ENCODE results near the gene LMCD1. TPM values are rescaled to one million over a fixed set of nuclear protein-coding genes. Genes with fewer than 3 reads are reported as not detected.

LMCD1 gene
- total and polyA plus RNA-seq, 2 of the 4 experiments (the other 2 are of a cell fraction) = 50.0 to 53.8 TPM

DNA sequence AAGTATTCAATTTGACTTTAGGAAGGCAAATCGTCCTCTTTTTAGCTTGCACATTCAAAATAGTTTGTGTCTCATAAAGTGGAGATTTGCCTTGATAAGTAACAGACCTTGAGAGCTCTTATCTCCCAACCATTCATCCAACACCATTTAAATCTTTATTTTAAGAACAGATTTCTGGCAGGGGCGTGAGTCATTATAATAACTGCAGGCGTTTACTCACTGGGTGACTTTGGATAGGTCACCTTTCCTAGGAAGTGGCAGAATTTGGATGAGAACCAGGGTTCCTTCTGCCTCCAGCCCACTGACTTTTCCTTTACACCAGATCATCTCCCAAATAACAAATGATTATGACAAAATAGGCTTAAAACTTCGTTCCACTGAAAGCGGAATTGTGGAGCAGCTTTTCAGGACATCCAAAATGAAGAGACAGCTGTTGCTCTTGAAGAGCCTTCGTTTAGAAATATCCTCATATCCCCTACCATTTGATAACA lies 5.0 kb downstream of the LMCD1 start:
- Histone ChIP-seq H2AK5ac (ENCODE audit: low read depth, low read length) (no peak overlapping the region), H3K23ac (ENCODE audit: low read depth, low read length) (no peak overlapping the region; the same call in 1 of the 2 replicates), H3K9me1 (ENCODE audit: insufficient read depth, low read length) (peaks cover 16% of the 10 kb centered on the region), H4K8ac (ENCODE audit: low read depth in 2 of 2, low read length in 2 of 2) (peak overlapping the region in 1 of 2 experiments; percentile 62; a peak in 1 of 4 replicates), H3K56ac (ENCODE audit: extremely low read depth, insufficient read depth, low read length) (no peak overlapping the region), H4K20me1 (ENCODE audit: insufficient read depth, low read length) (no peaks in the 10 kb centered on the region), H3K4me2 (ENCODE audit: low read depth, low read length) (peak overlapping the region; percentile 19), H4K5ac (ENCODE audit: low read depth, low read length) (no peak overlapping the region), H4K91ac (ENCODE audit: insufficient read depth, low read depth, low read length) (peak overlapping the region; percentile 5; the same call in 1 of the 2 replicates), H3K4me1 (ENCODE audit: control insufficient read depth, insufficient read depth, low read length) (peaks cover 28% of the 10 kb centered on the region), H3K9me3 (ENCODE audit: control insufficient read depth, insufficient read depth, low read length) (no peaks in the 10 kb centered on the region), H2BK20ac (ENCODE audit: low read depth, low read length) (peak overlapping the region; percentile 57; the same call in 1 of the 2 replicates), H3K4me3 (ENCODE audit: insufficient read depth, low read depth, low read length) (no peak overlapping the region), H3K27me3 (ENCODE audit: control insufficient read depth, insufficient read depth, low read length) (no peaks in the 10 kb centered on the region), H3K4ac (ENCODE audit: low read depth, low read length) (peak overlapping the region; percentile 75), H3K79me1 (ENCODE audit: low read depth in 1 of 2, low read length in 2 of 2) (peaks cover 11 to 36% of the 10 kb centered on the region in 2 experiments), H3K36me3 (ENCODE audit: control insufficient read depth, insufficient read depth, low read length) (peaks cover 2% of the 10 kb centered on the region; the same call in 1 of the 2 replicates), H3K18ac (ENCODE audit: low read depth, low read length) (peak overlapping the region; percentile 49), H2AK9ac (replicated peaks; ENCODE audit: low read depth, low read length, poor library complexity) (no peak overlapping the region), H3K9ac (ENCODE audit: low read depth, low read length) (no peak overlapping the region), H3K14ac (replicated peaks; ENCODE audit: low read depth, low read length) (peak overlapping the region; percentile 47; the same call in 1 of the 2 replicates), H2BK120ac (ENCODE audit: low read depth, low read length) (peak overlapping the region; percentile 44), H2BK15ac (ENCODE audit: low read depth, low read length) (peak overlapping the region; percentile 18; the same call in 1 of the 3 replicates), H2BK5ac (ENCODE audit: low read depth, low read length, poor library complexity, severe bottlenecking) (peak overlapping the region; percentile 10), H2AFZ (replicated peaks; ENCODE audit: low read length, poor library complexity) (no peak overlapping the region), H3K27ac (ENCODE audit: insufficient read depth, low read length) (peak overlapping the region; percentile 62; the same call in 1 of the 2 replicates)
- ChIA-PET CTCF (no interaction called here), POLR2A (ENCODE audit: unreplicated experiment) (no interaction called here)
- BruUV-seq (replicated peaks) = no TSS peak
- intact Hi-C loops (cut with micrococcal nuclease) (no loop called here), in situ Hi-C loops (cut with MboI; ENCODE audit: low sequenced_read_pairs) (no loop called here), dilution Hi-C loops (cut with HindIII; ENCODE audit: low sequenced_read_pairs, unreplicated experiment) (no loop called here)
- WGBS, 2 experiments (ENCODE audit: extremely low coverage in 2 of 2, insufficient read length in 1 of 2) = 20% methylated on average over 1 of the region's 6 CpGs; no CpG with 5 or more reads in 1 of the 2 experiments
- peak; percentile 81 for DNase-seq
- peak; percentile 2; the same call in 1 of the 2 replicates for ATAC-seq (ENCODE audit: low read depth)
- peak; percentile 51; the same call in 1 of the 2 replicates for TF ChIP-seq BHLHE40 (IDR thresholded peaks at IDR 0.05; ENCODE audit: low read depth, low read length)
- no peak for TF ChIP-seq SMC3 (IDR thresholded peaks at IDR 0.05; ENCODE audit: low read depth, low read length)
- TF ChIP-seq, protein P1, sequence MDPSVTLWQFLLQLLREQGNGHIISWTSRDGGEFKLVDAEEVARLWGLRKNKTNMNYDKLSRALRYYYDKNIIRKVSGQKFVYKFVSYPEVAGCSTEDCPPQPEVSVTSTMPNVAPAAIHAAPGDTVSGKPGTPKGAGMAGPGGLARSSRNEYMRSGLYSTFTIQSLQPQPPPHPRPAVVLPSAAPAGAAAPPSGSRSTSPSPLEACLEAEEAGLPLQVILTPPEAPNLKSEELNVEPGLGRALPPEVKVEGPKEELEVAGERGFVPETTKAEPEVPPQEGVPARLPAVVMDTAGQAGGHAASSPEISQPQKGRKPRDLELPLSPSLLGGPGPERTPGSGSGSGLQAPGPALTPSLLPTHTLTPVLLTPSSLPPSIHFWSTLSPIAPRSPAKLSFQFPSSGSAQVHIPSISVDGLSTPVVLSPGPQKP (IDR thresholded peaks at IDR 0.05; ENCODE audit: borderline replicate concordance, low read depth, low read length) = no peak
- no peak for TF ChIP-seq MXI1 (IDR thresholded peaks at IDR 0.05; ENCODE audit: borderline replicate concordance, low read depth, low read length)
- TF ChIP-seq FOS (IDR thresholded peaks at IDR 0.05; ENCODE audit: low read depth, low read length) = peak; percentile 80
- no peak for TF ChIP-seq CHD1 (IDR thresholded peaks at IDR 0.05; ENCODE audit: low read depth, low read length)

All from IMR-90 (cell line).